Renal cortex interstitium (tissue), 11 donors: ENCODE data around the gene IL36G. TPM values are rescaled to one million over a fixed set of nuclear protein-coding genes. Genes with fewer than 3 reads are reported as not detected.

Source experiments
- DNase-seq, 11 donors: peaks; one replicate each; pipeline ENCODE4 v3.0.0-alpha.2; 2013; ENCODE audit warnings: low read depth in 9 of 11, low spot score in 4 of 11; ENCODE audit errors: extremely low read depth in 1 of 11
- polyA plus RNA-seq, 3 donors: library from polyadenylated mRNA; unstranded; fragments of 120-200 nt; gene quantifications; one replicate each; pipeline ENCODE4 v1.2.1, GENCODE V29; 2013; ENCODE audit not compliant: insufficient read length in 3 of 3

The IL36G gene
- polyA plus RNA-seq, 3 donors = 0.27 TPM; not detected in 2

DNA sequence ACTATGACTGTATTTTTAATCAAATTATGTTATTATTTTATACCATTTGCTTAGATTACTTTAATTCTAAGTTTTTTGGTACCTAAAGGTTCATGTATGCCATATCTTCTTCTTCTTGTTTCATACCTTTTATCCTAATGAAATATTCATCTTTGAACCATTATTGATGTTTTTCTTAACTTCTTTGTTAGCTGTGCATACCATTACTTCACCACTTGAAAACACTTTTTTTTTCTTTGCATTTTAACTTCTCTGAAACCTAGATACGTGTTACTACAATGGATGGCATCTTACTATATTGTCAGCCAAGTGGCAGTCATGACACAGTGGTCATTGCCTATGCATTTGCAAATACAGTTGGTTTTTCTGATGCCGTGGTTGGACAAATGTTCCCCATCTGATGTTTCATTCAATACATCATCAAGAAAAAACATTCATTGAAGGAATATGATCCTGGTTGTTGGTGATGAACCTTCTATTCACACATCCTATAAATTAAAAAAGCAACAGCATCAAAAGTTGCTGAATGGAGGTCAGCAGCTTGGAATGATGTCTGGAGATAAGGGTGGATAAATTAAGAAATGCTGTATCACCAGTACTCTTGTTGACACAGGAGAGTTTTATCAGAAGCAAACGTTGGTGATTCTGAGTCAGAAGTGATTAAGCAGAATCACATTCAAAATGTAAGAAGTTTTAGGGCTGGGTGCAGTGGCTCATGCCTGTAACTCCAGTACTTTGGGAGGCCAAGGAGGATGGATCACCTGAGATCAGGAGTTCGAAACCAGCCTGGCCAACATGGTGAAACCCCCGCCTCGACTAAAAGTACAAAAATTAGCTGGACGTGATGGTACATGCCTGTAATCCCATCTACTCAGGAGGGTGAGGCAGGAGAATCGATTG, 34.9 kb downstream of the IL36G start:
- DNase-seq = no peak

DNA sequence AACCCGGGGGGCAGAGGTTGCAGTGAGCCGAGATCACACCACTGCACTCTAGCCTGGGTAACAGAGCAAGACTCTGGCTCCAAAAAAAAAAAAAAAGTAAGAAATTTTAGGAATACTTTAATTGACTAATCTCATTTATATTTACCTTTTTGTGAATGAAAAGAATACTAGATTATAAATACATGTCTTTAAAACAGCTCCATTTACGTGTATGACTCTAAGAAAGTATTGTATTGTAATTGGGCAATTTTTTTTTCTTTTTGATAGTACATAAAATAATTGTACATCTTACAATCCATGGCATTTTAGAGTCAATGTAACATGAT, 35.5 kb downstream of the IL36G start:
- DNase-seq = no peak

DNA sequence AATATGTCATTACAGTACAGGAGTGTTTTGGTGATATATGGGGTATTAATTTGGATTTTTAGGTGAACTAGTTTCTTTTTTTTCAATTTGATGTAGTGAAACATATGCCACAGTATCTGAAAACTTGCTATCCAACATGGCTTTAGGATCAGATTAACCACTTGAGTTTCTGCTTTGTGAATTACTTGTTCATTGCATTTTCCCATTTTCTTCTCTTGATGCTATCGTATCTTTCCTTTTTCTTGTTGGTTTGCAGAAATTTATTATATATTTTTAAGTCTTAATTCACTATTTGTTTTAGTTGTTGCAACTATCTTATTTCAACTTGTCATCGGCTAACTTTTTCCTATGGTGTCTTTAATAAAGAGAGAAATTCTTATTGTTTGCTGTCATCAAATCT, 36.3 kb downstream of the IL36G start:
- no peak for DNase-seq

DNA sequence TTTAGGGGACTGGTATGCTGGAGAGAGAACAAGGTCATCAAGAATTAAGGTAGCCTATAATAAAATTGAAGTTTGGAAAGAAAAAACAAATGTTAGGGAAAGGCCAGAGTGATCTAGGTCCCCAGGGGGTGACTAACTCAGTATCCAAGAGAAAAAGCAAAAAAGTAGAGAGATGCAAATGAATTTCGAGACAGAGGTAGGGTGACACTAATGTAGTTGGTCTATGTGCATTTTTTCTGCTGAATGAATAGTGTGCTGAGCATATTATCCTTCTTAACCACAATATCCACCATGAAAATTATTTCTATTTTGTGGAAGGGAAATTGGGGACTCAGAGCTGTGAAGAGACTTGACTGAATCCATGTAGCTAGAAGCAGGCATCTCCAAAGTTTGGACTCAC, 37.2 kb downstream of the IL36G start:
- DNase-seq = no peak

DNA sequence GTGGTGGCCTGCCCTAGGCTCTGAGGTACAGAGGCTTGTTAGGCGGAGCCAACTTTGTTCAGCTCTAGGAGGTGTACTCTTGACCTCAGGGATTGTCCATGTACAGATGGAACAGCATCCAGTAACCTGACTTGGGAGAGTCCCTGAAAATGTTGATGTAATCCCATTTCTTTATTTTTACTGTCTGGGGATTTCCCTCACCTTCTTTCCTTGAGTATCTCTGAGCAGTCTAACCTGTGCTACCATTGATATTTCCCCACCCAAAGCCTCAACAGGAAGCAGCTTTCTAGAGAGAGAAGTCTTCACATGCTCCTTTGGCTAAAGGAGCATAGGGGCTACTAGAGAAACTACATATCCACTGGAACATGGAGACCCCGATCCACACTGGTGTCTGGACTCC, 37.8 kb downstream of the IL36G start:
- DNase-seq = no peak

DNA sequence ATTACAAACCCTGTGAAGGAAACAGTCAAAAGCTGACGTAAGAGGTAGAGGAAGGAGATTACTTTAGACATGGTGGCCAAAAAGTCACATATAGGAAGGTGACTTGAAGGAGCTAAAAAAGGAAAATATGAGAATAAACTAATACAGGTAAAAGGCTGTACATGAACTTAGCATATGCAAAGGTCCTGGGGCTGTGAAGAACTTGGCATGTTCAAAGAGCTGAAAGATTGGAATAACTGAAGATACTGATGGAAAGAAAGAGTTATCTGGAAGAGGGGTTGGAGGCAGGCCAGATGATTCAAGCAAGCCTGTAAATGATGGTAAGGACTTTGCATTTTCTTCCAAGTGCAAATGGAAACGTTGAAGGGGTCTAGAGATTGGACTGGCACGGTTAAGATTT, 40.7 kb downstream of the IL36G start:
- DNase-seq = no peak

DNA sequence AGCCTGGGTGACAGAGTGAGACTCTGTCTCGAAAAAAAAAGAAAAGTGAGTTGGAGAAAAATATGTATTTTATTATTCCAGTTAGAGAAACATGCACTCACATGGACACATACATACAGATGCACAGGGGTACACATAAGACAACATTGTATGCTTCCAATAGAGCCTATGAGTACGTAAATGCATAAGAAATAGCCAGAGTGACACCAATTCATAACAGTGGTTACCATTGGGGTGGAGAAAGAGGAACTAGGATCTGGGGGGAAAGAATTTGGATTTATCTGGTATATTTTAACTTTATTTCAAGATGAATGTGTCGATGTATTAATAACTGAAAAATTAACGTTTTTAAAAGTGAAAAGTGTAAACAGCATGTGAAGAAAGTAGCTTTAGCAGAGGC, 43.5 kb downstream of the IL36G start:
- no peak for DNase-seq

DNA sequence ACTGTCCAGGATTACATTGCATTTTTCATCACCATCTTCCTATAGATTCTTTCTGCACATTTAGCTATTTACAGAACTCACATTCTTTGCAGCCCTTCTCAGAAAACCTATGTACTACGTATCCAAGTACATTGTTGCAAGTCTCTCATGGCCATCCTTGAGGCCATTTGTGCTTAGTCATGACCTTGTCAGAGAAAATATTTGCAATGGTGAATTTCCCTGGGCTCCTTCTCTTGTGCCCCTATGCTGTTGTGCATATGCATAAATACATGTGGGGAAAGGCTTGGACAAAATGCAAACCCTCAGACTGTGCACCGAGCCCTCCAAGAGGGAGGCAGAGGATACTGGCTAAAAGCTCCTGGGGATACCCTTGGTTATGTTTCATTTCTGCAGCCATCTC, 47.0 kb downstream of the IL36G start:
- DNase-seq = no peak

DNA sequence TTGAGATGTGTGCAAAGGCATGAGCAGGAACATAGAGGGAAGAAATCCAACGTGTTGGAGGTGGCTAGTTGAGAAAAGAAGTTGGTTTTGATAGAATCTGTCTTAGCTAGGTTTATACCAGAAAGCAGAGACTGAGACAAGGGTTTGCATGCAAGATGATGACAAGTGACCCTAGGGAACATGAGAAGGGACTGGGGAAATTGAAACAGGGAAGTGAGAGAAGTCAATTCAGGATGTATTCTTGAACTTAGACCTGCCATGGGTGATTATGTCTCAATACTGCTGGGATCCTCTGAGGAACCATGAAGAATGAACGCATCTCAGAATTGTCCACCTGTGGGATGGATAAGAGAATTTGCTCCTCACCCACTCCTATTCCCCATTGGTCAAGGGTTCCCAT, 47.9 kb downstream of the IL36G start:
- DNase-seq = no peak

DNA sequence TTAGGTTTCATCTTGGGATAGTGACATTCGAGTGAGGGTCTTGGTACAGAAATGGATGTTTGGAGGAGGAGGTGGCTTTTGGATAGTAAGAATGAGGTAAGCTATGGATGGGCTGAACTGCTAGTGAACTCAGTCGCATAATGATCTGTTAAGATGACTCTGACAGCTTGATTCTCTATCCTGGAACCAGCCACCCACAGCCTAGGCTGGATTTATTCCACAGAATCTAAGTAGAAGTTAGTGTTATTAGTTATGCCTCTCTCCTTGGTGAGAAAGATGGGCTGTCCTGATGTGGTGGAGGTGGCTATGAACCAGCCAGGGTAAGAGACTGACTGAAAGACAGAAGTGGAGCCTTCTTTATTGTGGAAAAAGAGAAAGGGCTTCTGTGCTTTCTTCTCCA, 49.9 kb downstream of the IL36G start:
- DNase-seq = no peak

DNA sequence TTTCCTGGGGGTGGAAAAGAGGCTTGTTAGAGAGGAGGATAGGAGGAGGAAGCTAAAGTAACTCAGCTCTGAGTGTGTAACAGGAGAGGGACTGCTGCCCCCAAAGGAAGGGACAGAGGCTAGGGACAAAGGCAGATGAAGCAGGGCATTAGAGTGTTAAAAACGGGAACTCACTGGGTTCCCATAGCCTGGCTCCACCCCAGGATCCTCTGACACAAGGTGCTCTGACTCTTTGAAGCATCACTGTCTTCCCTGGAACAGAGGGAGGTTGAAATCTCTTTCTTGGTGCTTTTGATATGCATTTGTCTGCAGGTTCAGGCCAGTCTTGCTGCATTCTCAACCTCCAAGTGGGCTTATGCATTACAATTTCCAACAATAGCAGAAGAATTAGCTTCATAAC, 50.3 kb downstream of the IL36G start:
- no peak for DNase-seq

DNA sequence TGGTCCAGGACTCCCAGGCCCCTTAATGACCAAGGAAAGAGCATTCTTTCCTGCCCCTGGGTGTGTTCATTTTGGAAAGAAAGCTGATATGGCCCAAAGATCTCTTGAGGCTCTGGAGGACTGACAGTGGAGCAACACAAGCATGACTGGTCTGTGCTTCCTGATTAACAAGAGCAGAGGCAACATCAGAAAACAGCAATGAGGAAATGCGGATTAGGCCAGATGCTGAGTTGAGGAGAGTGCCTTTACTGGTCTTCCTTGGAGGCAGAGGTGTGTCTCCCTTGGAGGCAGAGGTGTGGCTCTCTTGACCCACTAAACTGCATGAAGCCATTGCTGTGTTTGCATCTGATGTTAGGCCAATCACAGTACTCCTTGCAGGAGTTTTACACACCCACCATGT, 54.9 kb downstream of the IL36G start:
- DNase-seq = no peak

DNA sequence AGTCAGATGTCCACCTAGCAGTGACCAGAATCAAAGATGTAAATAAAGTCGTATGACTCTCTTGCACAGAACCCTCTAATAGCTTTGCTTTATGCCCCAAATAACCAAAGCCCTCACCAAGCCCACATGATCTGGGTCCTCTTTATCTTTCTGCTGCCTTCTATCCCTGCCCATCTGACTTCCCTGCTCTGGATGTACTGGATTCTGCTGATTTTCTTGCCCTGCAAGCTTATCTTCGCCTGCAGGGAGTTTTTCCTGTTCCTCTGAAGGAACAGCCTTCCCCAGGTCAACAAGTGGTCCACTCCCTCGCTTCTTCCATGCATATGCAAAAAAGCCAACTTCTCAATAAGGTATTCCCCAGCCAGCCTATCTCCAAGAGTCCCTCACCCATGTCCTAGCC, 56.2 kb downstream of the IL36G start:
- DNase-seq = no peak

Other genes starting within 250 kb of the IL36G start
- 10 to 100 TPM; 12.7 to 19.7 (median 15.3) TPM for gene CKAP2L, start 213.4 kb upstream of the IL36G start, polyA plus RNA-seq
- gene IL1A, start 193.5 kb upstream of the IL36G start, polyA plus RNA-seq = under 1 TPM in 2 of 3 donors, not detected in 1; 0.06 to 0.09 TPM
- gene IL1B, start 141.2 kb upstream of the IL36G start, polyA plus RNA-seq = 1 to 10 TPM in 1 of 3 donors, under 1 TPM in 2; 0.53 to 2.9 (median 0.64) TPM
- gene IL37, start 66.8 kb upstream of the IL36G start, polyA plus RNA-seq = under 1 TPM; 0.22 to 0.40 (median 0.24) TPM
- not detected for gene IL36A, start 27.5 kb downstream of the IL36G start, polyA plus RNA-seq
- gene IL36B, start 74.9 kb downstream of the IL36G start, polyA plus RNA-seq = not detected
- gene IL36RN, start 81.2 kb downstream of the IL36G start, polyA plus RNA-seq = not detected
- not detected for gene IL1F10, start 90.0 kb downstream of the IL36G start, polyA plus RNA-seq
- gene IL1RN, start 149.6 kb downstream of the IL36G start, polyA plus RNA-seq = 1 to 10 TPM; 1.2 to 2.0 (median 1.7) TPM
- 10 to 100 TPM in 1 of 3 donors, 1 to 10 TPM in 2; 7.1 to 11.1 (median 9.4) TPM for gene PSD4, start 196.0 kb downstream of the IL36G start, polyA plus RNA-seq